Fibroblast of peridontal ligament (primary cell): ENCODE data around the gene TWF2.

Source experiments
- DNase-seq: peaks from one replicate; pipeline ENCODE4 v3.0.0-alpha.2; 2010; ENCODE audit errors: extremely low read depth

Gene TWF2

DNA sequence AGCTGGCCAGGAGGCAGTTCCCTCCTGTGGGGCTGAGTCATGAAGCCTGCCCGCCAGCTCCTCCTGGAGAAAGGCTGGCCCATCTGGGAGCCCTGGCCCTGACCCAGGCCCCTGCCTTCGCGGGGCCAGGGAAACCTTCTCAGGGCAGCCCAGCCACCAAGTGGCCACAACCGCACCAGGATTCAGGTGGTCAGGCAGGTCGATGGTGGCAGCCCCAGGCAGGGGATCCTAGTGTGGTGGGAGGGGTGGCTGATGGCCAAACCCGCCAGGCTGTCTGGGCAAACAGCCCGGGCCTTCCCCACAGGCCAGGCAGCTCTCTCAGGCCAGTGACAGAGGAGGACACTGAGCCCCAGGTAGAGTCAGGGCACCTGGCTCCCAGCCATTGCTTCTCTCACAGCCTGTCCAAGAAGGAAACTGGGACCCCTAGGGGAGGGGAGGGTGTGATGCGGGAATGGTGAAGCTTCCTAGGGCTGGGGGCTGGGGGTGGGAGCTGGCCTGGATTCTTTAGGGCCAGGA is 1.2 kb downstream of the TWF2 start:
- DNase-seq, result peak; percentile 82

DNA sequence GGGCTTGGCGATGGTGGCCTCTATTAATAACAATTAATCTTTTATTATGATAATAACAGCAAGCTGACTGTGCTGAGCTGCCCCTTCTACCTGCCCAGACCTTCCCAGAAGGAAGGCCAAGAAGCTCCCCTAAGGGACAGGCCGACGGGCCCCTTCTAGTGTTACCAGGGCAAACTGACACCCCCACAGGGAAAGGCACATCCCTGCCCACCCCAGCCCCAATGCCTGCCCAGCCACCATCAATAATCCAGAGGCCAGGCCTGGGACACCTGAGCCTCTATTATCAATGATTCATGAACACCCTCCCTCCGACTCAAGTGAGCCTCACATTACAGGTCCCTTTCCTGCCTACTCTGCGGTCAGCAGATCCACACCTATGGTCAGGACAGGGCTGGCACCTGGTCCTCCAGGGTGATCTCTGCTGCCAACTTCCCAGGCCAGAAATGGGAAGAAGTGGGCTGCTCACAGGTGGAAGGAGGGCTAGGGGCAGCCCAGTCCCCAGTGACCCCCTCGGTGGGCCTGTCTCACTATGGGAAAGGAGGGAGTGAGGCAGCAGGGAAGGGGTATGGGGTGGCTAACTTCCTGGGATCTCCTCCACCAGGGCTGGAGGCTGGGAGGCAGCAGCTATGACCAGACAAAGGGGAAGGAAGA is 1.8 kb downstream of the TWF2 start:
- no peak for DNase-seq

DNA sequence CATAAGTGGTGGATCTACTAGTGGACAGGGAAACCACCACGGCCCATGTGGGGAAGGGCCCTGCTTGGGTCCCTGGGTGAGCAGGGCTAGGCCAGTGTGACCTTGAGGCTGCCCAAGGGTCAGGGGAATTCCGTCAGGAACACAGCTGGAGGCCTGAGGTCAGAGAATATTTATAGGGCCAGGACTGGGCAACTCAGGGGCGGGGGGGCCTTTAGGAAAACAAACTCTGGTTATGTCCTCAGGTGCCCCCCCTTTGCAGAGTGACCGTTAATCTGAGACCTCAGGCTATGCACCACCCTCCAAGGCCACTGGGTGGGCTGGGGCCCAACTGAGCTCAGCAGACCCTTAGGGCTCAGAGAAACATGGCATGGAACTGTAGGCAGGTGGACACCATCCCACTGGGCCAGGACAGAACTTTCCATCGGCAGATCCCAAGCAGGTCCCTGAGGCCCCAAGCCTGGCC is 2.5 kb downstream of the TWF2 start:
- DNase-seq, result no peak

DNA sequence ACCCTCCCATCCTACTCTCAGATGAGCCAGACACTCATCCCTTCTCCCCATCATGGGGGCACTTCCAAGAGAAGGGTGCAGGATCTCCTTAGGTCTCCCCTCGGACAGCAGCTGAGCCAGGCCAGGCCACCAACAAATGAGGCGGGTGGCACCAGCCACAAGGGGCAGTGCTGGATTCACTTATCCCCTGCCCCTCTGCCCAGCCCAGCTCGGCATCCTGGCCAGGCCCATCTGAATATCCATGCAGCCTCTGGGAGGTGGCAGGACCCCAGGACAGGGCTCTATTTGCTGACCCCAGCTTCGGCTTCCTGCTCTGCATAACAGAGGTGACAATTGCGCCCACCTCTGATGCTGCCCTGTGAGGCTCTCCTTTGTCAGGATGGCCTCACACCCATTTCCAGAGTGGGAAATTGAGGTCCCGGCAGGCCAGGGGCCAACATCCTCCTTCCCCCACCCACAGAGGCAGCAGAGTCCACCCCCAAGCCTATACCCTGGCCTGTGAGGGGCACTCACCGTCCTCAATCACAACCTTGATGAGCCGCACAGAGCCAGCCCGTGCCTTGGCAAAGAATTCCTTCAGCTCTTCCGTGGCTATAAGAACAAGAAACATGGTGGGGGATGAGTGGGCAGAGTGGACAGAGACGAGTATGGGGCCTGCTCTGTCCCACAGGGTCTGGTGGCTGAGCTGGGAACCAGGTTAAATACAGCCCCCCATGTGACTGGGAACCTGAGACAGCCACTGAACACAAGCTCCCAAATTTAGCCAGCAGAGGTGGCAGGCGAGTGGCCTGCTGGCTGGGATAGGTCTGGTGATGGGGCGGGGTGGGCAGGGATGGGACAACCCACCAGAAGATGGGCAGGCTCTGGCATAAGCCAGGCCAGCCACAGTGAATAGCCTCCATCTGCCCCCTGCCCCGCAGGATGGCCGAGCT is 4.2 kb downstream of the TWF2 start:
- no peak for DNase-seq

DNA sequence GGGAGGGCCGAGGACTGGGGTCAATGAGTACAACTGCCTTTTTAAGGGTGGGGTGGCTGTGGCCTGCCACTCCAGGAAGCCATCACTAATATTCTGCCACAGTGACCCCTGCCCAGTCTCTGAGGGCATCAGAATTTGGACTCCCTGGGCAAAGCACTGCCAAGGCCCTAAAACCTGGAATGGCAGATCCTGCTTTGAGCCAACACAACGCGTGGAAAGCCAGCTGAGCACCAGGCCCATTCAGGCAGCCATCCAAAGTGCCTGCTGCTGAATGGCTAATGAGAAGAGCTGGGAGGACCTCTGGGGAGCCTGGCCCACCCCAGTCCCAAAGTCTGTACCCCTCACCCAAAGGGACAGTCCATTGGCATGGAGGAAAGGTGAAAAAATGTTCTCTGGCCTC is 5.0 kb downstream of the TWF2 start:
- no peak for DNase-seq

DNA sequence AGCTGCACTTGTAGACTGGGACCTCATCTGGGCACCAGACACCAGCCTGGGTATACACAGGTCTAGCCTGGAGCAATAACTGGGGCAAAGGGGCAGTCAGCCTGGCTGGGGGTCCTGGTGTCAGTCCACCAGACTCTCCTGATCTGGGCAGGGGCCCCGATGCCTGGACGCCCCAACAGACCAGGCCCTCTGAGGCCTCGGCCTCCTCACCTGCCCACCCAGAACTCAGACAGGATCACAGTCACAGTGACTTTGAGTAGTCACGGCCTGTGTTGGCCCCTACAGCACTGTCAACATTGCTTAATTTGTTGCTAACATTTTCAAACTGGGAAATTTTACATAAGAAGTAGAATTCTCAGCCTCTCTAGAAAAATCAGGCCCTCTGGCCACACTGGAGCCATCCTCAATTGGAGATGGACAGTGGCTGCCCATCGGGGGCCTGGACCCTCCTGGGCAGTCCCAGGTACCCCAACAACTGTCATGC is 5.8 kb downstream of the TWF2 start:
- no peak for DNase-seq

DNA sequence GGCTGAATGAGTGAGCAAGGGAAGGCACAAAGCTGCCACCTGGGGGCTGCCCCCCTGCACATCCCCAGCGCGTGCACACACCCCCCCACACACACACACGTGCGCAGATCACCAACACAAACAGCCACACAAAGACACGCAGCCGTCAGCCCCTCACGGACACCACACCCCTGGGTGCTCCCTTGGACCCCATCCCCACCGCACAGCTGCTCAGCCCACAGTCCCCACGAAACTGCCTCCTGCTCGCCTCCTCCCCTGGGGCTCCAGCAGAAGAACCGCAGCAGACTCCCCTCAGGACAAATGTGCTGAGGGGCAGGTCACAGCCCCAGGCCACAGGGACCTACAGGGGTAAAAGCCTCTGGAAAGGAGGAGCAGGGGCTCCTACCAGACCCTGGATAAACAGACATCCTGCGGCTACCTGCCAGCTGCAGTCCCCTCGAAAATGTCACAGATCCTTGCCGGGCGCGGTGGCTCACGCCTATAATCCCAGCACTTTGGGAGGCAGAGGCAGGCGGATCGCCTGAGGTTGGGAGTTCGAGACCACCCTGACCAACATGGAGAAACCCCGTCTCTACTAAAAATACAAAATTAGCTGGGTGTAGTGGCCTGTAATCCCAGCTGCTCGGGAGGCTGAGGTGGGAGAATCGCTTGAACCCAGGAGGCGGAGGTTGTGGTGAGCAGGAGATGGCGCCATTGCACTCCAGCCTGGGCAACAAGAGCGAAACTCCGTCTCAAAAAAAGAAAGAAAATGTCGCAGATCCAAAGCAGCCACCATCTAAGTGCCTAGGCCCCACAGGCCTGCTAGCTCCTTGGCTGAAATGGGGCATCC is 6.5 kb downstream of the TWF2 start:
- no peak for DNase-seq

DNA sequence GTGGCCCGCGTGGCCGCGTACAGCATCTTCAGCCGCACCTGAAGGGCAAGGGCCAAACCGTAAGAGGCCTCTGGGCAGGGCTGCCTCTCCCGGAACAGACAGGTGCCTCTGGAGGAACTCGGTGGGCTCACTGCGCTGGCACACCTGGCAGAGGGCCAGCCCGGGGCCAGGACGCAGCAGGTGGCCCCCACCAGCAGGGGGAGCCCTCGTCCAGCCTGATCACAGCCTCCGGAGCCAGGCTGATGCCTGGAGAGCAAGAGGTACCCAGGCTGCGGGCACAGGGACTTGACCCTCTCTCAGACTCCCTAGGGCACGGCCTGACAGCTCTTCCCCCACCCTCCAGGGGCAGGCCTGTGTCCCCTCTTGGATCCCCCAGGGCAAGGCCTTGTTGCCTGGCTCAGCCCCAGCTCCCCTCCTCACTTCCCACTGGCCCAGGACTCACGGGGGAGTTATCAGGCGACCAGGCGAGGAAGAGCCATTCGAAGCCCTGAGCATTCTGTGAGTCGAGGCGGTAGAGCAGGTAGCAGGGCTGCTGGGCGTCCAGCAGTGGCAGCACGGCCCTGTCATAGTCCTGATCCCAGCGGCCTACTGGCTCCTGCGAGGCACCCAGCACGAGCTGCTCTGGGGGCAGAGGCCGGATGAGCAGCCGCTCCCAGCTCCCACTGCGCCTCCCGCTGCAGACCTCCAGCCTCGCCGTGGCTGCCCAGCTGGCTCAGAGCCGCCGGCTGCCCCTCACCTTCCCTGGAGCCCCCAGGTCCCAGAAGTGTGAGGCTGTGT is 7.3 kb downstream of the TWF2 start:
- peak; percentile 34 for DNase-seq

DNA sequence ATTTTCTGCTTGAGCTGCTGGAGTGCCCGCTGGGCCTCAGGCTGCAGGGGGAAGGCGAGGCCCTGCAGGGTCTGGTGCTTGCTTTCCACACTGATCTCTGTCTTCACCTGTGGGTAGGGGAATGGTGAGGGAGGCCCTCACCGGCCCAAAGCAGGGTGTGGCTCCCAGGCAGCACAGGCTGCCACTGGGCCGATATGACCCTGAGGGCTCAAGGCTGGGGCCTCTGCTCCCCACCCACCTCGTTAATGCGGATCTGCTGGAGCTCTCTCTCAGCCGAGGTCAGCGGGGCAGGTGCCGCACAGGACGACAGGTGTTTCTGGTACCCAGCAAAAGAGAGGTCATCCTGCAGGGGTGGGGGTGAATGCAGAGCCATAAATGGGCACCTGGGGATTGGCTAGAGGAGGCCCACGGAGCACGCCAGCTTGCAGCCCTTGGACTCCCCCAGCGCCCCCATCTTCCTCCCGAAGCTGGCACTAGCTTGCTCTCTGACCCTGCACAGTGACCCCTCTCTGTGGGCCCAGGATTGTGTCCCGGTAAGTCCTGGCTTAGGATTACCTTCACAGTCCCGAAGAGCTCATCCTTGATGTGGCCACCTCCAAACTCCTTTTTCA is 8.0 kb downstream of the TWF2 start:
- DNase-seq, result no peak

DNA sequence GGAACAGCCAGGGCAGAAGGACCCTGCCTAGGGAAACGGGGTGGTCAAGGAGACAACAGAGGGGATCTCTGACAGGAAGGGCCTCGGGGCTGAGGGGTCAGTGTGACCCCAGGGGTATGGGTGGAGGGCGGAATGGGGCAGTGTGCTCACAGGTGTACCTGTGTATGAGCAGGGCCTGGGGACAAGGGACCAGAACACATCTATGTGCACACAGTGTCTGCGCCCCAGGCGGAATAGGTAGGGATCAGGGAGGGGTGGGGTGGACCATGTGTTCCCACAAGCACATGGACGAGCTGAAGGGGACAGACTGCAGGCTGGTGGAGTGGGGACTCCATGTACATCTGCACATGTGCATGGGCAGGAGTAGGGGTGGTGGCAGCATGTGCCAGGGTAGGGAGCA is 8.5 kb downstream of the TWF2 start:
- no peak for DNase-seq

DNA sequence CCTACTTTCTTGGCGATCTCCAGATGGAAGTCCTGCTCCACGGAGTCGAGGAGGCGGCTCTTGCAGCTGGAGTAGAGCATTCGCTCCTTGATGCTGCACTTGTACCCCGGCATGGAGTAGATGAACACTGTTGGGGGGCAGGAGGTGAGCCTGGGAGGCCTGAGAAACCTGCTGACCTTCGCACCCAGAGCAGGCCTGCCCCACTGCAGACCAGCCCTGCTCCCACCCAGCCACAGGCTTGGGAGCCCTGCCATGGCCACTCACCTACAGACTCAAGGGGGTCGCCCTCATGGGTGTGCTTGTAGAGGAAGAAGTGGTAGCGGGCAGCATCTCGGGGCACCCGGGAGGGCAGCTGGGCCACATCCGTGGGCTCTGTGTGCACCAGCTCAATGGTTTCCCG is 9.3 kb downstream of the TWF2 start:
- DNase-seq, result no peak

DNA sequence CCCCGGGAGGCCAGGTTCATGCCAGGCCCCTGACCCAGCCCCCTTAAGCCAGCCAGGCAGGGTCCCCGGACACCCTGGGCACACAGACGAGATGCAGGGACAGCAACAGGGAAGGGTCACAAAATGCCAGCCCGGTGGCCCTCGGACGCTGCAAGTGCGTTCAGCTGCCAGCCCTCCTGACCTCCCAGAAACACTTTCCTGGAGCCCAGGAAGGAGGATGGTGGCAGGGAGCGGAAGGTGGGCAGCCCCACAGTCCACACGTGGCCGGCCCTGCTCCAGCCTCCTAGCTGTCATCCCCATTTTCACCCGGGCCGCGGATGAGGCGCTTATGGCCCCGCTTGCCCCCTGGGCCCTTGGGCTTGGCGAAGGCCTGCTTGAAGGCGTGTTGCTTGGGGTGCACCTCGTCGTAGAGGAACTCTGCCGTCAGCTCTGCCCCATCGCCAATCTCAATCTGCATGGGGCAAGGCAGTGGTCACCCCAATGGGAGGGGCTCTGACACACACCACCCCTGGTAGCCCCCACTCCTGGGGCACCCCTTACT is 10.1 kb downstream of the TWF2 start:
- DNase-seq, result no peak

DNA sequence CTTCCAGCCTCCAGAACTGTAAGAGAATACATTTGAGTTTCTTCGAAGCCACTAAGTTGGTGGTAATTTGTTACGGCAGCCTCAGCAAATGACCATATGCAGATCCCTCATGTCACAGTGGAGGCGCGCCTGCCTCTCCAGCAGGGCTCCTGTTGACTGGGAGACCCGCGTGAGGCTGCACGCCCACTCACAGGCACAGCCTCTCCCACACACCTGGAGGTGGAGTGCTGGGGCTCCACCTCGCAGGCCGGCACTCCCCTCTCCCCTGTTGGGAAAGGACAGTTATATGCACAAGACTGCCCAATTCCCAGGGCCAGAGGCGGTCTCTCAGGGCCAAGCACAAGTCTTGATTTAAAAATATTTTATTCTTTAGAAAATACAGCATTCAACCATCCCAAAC is 10.7 kb downstream of the TWF2 start:
- no peak for DNase-seq

DNA sequence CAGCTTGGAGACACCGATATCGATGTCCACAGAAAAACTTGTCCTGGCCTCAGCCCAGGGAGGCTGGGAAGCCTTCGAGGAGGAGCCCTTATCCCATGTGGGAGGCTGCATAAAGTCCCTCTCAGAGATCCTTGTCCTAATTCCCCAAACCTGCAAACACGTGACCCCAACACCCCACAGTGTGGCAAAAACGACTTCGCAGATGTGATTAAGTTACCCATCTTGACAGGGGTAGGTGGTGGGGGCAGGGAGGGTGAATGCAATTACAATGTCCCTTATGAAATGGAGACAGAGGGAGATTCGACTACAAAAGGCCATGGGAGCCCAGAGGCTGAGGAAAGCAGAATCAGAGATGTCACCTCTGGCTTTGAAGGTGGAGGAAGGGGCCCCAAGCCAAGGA is 11.2 kb downstream of the TWF2 start:
- DNase-seq, result no peak

DNA sequence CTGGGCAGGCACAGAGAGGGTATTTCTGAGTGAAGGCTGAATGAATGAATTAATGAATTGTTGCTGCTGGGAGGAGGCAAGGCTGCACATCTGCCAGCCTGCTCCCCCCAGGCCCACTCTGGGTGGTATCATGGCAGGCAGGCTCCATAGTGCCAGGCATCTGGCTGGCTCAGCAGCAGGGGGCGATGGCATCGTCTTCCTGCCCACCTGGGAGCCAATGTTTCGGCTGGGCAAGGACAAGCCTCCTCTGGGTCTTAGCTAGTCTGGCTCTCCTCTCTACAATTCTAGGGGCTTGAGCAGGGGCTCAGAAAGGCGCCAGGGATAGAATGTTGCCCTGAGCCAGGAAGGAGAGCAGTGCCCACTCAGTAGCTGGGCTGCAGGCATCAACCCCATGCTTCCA is 11.8 kb downstream of the TWF2 start:
- no peak for DNase-seq

DNA sequence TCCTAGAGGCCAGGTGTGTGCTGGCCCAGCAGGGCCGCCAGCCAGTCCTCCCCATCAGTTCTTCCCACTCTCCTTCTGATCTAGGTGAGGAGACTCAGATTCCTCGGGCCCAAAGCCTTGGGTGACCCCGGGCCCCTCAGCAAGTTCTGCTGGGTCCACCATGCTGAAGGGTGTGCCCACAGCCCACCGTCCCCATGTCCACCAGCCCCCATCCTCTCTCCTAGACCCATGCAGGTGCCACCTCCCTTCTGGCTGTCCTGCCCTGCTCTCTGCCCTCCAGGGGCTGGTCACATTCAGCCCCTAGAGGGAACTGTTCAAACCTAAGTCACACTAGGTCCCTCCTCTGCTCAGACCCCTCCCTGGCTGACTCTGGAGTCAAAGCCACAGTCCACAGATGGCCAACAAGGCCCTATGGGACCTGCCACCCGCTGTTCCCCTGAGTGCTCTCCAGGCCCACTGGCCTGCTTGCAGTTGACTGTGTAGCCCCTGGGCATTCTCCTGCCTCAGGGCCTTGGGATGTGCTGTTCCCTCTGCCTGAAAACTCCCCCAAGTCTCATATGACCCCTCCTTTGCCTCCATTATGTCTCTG is 12.6 kb downstream of the TWF2 start:
- no peak for DNase-seq

DNA sequence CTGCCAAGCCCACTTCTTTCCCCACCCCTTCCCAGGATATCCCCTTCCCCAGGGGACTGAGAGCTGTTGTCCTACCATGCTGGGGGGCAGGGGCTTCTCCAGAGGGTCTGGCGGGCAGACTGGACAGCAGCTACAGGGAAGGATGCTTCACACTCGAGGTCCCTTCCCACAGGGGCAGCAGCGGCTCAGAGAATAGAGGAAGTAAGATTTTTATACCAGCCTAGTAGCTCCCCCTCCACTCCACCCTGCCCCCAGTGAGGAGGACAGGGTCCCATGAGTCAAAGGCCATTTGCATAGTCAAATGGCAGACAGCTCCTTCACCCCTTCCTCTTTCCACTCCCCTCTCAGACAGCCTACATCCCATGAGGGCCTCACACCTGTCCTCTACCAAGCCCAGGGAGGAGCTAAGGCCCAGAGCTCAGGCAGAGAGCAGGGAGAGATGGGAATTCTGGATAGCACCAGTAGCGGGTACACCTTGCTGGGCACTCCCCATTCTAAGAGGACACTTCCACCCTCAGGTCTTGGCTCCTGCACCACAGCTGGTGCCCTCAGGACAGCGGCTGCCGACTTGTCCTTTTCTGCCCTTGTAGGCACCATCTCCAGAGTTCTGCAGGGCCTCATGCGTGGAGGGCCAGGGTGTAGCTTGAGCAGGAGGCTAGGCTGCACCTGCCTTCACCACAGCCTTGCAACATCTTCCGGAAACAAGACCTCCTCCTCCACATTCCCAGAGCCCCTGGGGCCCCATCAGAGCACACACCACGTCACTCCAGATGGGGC is 13.3 kb downstream of the TWF2 start, which contains the start of gene TLR9:
Gene TLR9, minus strand, starts transcription at position 194 of the 777 bp plus-strand sequence. Its CDS starts 116 bp downstream, at position 78.
- no peak for DNase-seq

DNA sequence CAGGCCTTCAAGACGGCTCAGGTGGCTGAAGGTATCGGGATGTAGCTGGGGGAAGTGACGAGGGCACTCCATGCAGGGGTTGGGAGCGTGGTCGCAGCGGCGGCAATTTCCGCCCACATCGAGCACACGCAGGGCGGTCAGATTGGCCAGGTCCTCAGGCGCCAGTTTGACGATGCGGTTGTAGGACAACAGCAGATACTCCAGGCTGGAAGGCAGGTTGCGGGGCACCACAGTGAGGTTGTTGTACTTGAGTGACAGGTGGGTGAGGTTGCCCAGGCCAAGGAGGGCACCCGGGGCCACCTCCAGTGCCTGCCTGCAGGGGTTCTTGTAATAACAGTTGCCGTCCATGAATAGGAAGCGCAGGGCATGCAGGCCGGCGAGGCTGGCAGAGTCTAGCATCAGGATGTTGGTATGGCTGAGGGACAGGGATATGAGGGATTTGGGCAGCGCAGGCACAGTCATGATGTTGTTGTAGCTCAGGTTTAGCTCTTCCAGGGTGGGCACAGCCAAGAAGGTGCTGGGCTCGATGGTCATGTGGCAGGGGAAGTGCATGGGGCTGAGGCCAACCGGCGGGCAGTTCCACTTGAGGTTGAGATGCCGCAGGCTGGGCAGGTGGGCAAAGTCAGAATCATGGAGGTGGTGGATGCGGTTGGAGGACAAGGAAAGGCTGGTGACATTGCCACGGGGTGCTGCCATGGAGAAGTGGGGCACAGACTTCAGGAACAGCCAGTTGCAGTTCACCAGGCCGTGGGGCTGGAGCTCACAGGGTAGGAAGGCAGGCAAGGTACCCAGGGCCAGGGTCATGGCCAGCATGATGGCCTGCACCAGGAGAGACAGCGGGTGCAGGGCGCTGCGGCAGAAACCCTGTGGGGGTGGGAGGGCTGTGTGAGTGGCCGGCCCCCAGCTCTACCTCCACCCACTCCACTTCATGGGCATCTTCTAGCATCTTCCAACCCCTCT is 15.2 kb downstream of the TWF2 start:
- DNase-seq, result no peak
